Activated CD8-positive, alpha-beta memory T cell treated with anti-CD3 and anti-CD28 coated beads, Interleukin-2, amount 50 U/mL, for 1 hour (primary cell): Measurements from ENCODE around the gene NUP50.

Experiments
- DNase-seq: peaks from one replicate; pipeline ENCODE4 v3.0.0-alpha.2; 2020; ENCODE audit errors: extremely low read depth

Gene NUP50

GRCh38 chr22:45163451-45164269 is at the start of gene NUP50:
NUP50 (plus strand) TSS chr22:45163925; CDS start chr22:45168178, 4,253 bp downstream.
- peak; percentile 79 for DNase-seq

- DNase-seq, result no peak
These were observed 43.3 kb upstream of the NUP50 start for GRCh38 chr22:45120440-45120839.

- no peak for DNase-seq
These were observed 42.8 kb upstream of the NUP50 start for GRCh38 chr22:45120931-45121330.

GRCh38 chr22:45124176-45124847 is 39.4 kb upstream of the NUP50 start:
- no peak for DNase-seq

GRCh38 chr22:45125188-45125587 is 38.5 kb upstream of the NUP50 start:
- no peak for DNase-seq

DNA sequence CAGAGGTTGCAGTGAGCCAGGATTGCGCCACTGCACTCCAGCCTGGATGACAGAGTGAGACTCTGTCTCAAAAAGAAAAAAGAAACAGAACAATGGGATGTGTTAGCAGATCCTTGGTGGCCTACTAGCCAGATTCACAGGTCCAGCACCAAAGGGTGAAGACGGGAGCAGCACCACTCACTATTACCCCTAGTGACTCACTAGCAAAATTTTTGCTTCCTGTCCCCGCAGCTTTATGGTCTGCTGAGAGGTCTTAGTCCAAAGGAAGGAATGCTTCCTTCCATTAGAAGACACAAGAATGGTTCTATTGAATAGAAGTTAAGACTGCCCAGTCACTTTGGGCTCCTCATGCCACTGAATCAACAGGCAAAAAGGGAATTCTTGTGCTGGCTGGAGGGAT is 35.9 kb upstream of the NUP50 start:
- DNase-seq, result no peak

- DNase-seq, result no peak
These were observed 33.8 kb upstream of the NUP50 start for GRCh38 chr22:45129703-45130524.

DNA sequence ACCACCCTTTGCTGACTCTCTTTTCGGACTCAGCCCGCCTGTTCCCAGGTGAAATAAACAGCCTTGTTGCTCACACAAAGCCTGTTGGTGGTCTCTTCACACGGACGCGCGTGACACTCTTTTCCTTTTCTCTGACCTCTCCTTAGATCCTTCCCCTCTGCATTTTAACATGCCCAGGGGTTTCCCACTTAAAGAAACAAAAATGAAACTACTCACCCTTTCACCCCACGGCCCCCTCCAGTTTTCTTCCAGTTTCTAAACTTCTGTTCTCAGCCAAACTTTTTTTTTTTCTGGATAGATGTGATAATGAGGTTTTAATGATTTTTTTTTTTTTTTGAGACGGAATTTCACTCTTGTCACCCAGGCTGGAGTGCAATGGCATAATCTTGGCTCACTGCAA is 32.8 kb upstream of the NUP50 start:
- DNase-seq, result no peak

GRCh38 chr22:45131749-45132148 is 32.0 kb upstream of the NUP50 start:
- DNase-seq, result no peak

GRCh38 chr22:45134313-45134712 is 29.4 kb upstream of the NUP50 start:
- DNase-seq, result no peak

DNA sequence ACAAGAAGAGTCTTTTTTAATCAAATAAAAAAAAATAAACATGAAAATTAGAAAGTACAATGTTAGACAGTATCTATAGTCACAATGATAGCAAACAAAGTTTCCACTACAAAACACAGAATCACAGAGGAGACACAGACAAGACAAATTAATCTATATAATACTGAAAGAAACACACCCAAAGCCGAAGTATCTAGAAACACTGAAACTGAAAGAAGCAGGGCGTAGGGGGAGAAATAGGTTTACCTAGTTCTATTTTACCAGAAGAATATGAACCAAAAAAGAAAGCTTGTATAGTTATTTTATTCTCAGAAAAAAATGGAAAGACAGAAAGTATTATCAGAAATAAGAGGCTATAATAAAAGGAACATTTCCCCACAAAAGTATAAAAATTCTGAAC is 27.1 kb upstream of the NUP50 start:
- DNase-seq, result no peak

DNA sequence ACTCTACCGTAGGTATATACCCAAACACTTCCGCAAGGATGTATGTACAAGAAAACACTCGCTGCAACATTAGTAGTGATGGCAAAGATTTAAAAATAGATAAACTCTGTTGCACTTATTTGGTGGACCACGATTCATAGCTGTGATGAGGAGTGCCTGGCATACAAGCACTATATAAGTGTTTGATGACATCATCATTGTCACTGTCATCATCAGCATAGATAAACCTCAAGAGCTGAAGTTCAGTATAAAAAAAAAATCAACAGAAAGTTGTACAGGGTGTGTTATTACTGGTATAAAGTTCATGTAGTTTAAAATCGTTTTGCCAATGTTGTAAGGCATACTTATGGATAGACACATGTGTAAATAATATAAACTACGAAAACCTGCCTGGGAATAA is 24.0 kb upstream of the NUP50 start:
- DNase-seq, result no peak

- no peak for DNase-seq
These were observed 21.3 kb upstream of the NUP50 start for GRCh38 chr22:45142376-45142775.

DNA sequence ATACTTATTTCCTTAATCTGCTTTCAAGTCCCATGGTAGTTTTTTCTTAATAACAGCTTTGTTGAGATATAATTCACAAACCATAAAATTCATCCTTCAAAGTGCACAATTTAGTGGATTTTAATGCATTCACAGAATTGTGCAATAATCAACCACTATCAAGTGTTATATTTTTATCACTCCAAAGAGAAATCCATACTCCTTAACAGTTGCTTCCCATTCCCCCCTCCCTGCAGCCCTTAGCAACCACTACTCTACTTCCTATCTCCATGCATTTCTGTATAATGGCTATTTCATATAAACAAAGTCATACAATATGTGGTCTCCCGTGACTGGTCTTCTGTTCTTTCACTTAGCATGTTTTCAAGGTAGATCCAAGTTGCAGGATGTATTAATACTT is 18.8 kb upstream of the NUP50 start:
- DNase-seq, result no peak

DNA sequence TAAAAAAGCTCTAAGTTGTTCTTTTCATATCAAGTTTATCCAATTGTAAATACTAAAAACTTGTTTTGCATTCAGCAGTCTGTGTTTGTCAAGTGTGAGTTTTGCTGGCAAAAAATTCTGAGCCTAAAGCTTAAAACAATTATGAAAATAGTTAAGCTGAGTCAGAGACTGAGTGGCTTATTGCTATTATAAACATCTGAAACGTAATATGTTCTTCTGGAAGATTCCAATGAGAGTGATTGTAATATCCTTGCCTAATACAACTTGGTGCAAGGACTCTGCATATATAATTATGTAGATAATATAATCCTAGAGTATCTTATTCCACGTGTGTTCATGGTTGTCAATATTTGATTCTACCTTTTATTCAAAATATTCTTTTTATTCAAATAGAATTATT is 14.1 kb upstream of the NUP50 start:
- DNase-seq, result no peak

- DNase-seq, result no peak
These were observed 13.6 kb upstream of the NUP50 start for GRCh38 chr22:45150139-45150538.

- DNase-seq, result no peak
These were observed 12.2 kb upstream of the NUP50 start for GRCh38 chr22:45151503-45151902.

DNA sequence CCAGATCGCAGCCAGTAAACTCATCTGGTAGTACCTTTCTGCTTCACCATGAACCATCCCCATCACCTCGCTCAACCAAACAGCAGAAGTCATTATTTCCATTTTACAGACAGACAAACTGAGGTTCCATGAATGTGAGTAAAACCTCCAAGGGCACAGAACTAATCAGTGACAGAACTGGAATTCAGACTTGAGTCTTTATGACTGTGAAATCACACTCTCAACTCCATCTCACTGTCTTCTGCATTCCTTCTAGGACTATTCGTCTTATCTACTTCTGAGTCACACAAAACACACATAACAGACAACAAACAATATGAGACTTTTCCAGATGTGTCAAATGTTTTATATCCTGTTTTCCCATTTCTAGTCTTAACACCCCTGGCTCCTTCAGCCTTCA is 9.3 kb upstream of the NUP50 start:
- DNase-seq, result no peak

GRCh38 chr22:45155050-45155840 is 8.5 kb upstream of the NUP50 start:
- no peak for DNase-seq

GRCh38 chr22:45157907-45158306 is 5.8 kb upstream of the NUP50 start:
- no peak for DNase-seq

DNA sequence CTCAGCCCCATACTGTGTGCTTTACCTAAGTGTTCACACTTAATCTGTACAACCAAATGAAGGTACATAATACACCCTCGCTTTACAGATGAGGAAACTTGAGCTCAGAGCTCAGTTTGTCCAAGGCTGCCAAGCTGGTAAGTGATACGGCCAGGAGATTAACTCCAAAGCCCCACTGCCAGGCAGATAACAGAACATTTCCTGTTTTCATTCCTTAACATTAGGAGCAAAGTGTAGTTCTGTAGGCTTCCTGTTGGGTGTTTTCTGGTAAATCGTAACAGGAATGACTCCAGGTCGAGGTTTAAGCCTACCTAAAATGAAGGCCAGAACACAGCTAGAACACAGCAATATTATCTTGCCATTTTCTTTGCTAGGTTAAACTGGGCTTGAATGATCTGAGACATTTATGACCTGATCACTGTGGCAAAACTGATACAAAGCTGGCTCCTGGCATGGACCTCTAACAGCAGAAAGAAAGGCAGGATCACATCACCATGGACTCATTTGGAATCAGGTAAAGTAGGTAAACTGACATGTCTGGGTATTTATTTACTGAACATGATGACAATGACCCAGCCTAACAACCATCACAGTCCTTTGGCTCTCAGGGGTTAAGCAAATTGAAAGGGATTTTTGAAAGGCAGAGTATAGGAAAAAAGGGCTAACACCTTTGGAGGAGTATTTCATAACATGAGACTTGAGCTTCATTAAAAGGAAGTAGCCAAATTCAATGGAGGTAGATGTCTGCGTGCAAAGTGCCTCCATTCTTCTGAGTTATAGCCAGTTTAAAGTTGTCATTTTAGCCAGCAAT is 3.9 kb upstream of the NUP50 start:
- no peak for DNase-seq
